NK-92 (cell line): ENCODE results near the gene VASH2.

Experiments used
- DNase-seq: peaks from one replicate; lab custom pipeline; 2025; ENCODE audit not compliant: unreplicated experiment; lab: John Stamatoyannopoulos, UW

VASH2 gene

GRCh38 chr1:212930986-212931678 is 19.2 kb upstream of the VASH2 start:
- no peak for DNase-seq

GRCh38 chr1:212933815-212934471 is 16.4 kb upstream of the VASH2 start:
- DNase-seq, result no peak

GRCh38 chr1:212935387-212935981 is 14.9 kb upstream of the VASH2 start:
- DNase-seq, result no peak

- DNase-seq, result no peak
Observed at GRCh38 chr1:212937034-212937433, 13.3 kb upstream of the VASH2 start.

- no peak for DNase-seq
Observed at GRCh38 chr1:212938846-212939245, 11.5 kb upstream of the VASH2 start.

- no peak for DNase-seq
Observed at GRCh38 chr1:212941452-212941851, 8.9 kb upstream of the VASH2 start.

GRCh38 chr1:212942679-212943392 is 7.5 kb upstream of the VASH2 start:
- DNase-seq, result no peak

- no peak for DNase-seq
Observed at GRCh38 chr1:212943393-212943710, 7.0 kb upstream of the VASH2 start.

GRCh38 chr1:212944229-212944901 is 6.0 kb upstream of the VASH2 start:
- DNase-seq, result no peak

GRCh38 chr1:212945056-212945455 is 5.3 kb upstream of the VASH2 start:
- no peak for DNase-seq

- DNase-seq, result no peak
Observed at GRCh38 chr1:212945463-212946160, 4.7 kb upstream of the VASH2 start.

GRCh38 chr1:212946872-212947271 is 3.5 kb upstream of the VASH2 start:
- DNase-seq, result no peak

- no peak for DNase-seq
Observed at GRCh38 chr1:212949771-212950170, 570 bp upstream of the VASH2 start.

GRCh38 chr1:212951126-212951946 is 995 bp downstream of the VASH2 start:
- no peak for DNase-seq

- DNase-seq, result no peak
Observed at GRCh38 chr1:212951947-212952640, 1.8 kb downstream of the VASH2 start.

GRCh38 chr1:212952641-212952976 is 2.3 kb downstream of the VASH2 start:
- no peak for DNase-seq

GRCh38 chr1:212953321-212953720 is 3.0 kb downstream of the VASH2 start:
- DNase-seq, result no peak

GRCh38 chr1:212954514-212954913 is 4.2 kb downstream of the VASH2 start:
- no peak for DNase-seq

- no peak for DNase-seq
Observed at GRCh38 chr1:212955098-212955497, 4.8 kb downstream of the VASH2 start.
